GM12801 (cell line): ENCODE measurements around the gene MCF2.

Experiments used
- CTCF ChIP-seq: IDR thresholded peaks from one replicate; pipeline ENCODE4 v1.5.1; 2011; ENCODE audit warnings: control low read depth; ENCODE audit not compliant: insufficient read length; ENCODE audit errors: extremely low read depth

MCF2 gene

GRCh38 chrX:139708067-139708466 lies at the start of gene MCF2:
TSS of gene MCF2 (minus strand) at chrX:139708167. CDS start at chrX:139651744, 56,423 bp downstream.
- TF ChIP-seq CTCF: no peak

GRCh38 chrX:139751053-139751452 lies 43.1 kb upstream of the MCF2 start:
- TF ChIP-seq CTCF: no peak

GRCh38 chrX:139750390-139750789 lies 42.4 kb upstream of the MCF2 start:
- TF ChIP-seq CTCF: no peak

- no peak for TF ChIP-seq CTCF
Measured at GRCh38 chrX:139739138-139739537, 31.2 kb upstream of the MCF2 start.

- TF ChIP-seq CTCF: no peak
Measured at GRCh38 chrX:139738581-139738980, 30.6 kb upstream of the MCF2 start.

GRCh38 chrX:139736151-139736550 lies 28.2 kb upstream of the MCF2 start:
- no peak for TF ChIP-seq CTCF

- no peak for TF ChIP-seq CTCF
Measured at GRCh38 chrX:139734996-139735395, 27.0 kb upstream of the MCF2 start.

- no peak for TF ChIP-seq CTCF
Measured at GRCh38 chrX:139725720-139726119, 17.8 kb upstream of the MCF2 start.
